ENCODE results near the gene APC2. TPM values are rescaled to one million over a fixed set of nuclear protein-coding genes. Genes with fewer than 3 reads are reported as not detected.
"Not testable (repeated sequence)": the region's sequence is repeated elsewhere in the genome, so short reads cannot be mapped to it uniquely, and the experiment has no call there.

The APC2 gene
- total RNA-seq, 1 experiment from 2014 or later, result 1.4 TPM

GRCh38 chr19:1514986-1515721, 65.2 kb downstream of the APC2 start:
- POLR2A ChIA-PET (ENCODE audit: unreplicated experiment), result no interaction called here
- no peak overlapping the region for H3K27ac ChIP-seq (ENCODE audit: low read length)
- no peaks in the 10 kb centered on the region for H4K20me1 ChIP-seq (ENCODE audit: low read length)
- no TSS peak for BruUV-seq (replicated peaks)
- ATAC-seq (no peak), DNase-seq (no peak)
- 0 out of 2 replicates have a peak, but pooled peaks cover 3% of the 10 kb centered on the region for H3K4me1 ChIP-seq (ENCODE audit: insufficient read depth, low read length)
- intact Hi-C loops (cut with micrococcal nuclease), result no loop called here
- H3K27me3 ChIP-seq (ENCODE audit: low read length), result no peaks in the 10 kb centered on the region
- CTCF ChIA-PET, result no interaction called here
- H3K4me2 ChIP-seq (ENCODE audit: low read length), result no peak overlapping the region
- no peak overlapping the region for H3K9ac ChIP-seq (ENCODE audit: low read length)
- H3K4me3 ChIP-seq (ENCODE audit: low read length), result no peak overlapping the region
- no peak overlapping the region for H2AFZ ChIP-seq (ENCODE audit: low read length)
- H3K79me2 ChIP-seq (ENCODE audit: low read length), result peaks cover 3% of the 10 kb centered on the region; the same call in 1 of the 2 replicates
- H3K36me3 ChIP-seq (ENCODE audit: low read depth, low read length), result no peaks in the 10 kb centered on the region
- H3F3A ChIP-seq (ENCODE audit: low read length, unreplicated experiment), result no peaks in the 10 kb centered on the region
- no peaks in the 10 kb centered on the region for H3K9me2 ChIP-seq (replicated peaks; ENCODE audit: low read length)
- H3K9me3 ChIP-seq (ENCODE audit: low read length), result no peaks in the 10 kb centered on the region
- TF ChIP-seq EZH2 (IDR thresholded peaks at IDR 0.05; ENCODE audit: low read length, unreplicated experiment) (no peak), EZH2phosphoT487 (IDR thresholded peaks at IDR 0.05; ENCODE audit: borderline replicate concordance, low read length) (no peak), CTCF (conservative IDR thresholded peaks at IDR 0.05; ENCODE audit: low read depth, low read length) (no peak)

GRCh38 chr19:1516395-1516753, 66.5 kb downstream of the APC2 start:
- Histone ChIP-seq H2AFZ (ENCODE audit: low read length) (no peak overlapping the region), H3K9me3 (ENCODE audit: low read length) (no peaks in the 10 kb centered on the region), H3K27ac (ENCODE audit: low read length) (no peak overlapping the region), H3F3A (ENCODE audit: low read length, unreplicated experiment) (no peaks in the 10 kb centered on the region), H3K4me1 (ENCODE audit: insufficient read depth, low read length) (0 out of 2 replicates have a peak, but pooled peaks cover 3% of the 10 kb centered on the region), H3K9ac (ENCODE audit: low read length) (no peak overlapping the region), H3K4me2 (ENCODE audit: low read length) (no peak overlapping the region), H3K27me3 (ENCODE audit: low read length) (no peaks in the 10 kb centered on the region), H4K20me1 (ENCODE audit: low read length) (no peaks in the 10 kb centered on the region), H3K36me3 (ENCODE audit: low read depth, low read length) (no peaks in the 10 kb centered on the region), H3K9me2 (replicated peaks; ENCODE audit: low read length) (no peaks in the 10 kb centered on the region), H3K4me3 (ENCODE audit: low read length) (no peak overlapping the region), H3K79me2 (ENCODE audit: low read length) (peaks cover 3% of the 10 kb centered on the region; the same call in 1 of the 2 replicates)
- no peak for TF ChIP-seq EZH2 (IDR thresholded peaks at IDR 0.05; ENCODE audit: low read length, unreplicated experiment)
- TF ChIP-seq EZH2phosphoT487 (IDR thresholded peaks at IDR 0.05; ENCODE audit: borderline replicate concordance, low read length), result no peak
- no peak for TF ChIP-seq CTCF (conservative IDR thresholded peaks at IDR 0.05; ENCODE audit: low read depth, low read length)
- no TSS peak for BruUV-seq (replicated peaks)
- ATAC-seq (no peak), DNase-seq (no peak)
- CTCF ChIA-PET, result interaction anchor here (0.6 kb wide), 1 partner anchor 58 kb away, joined by 3 read pairs; no protein-coding TSS in a partner anchor
- POLR2A ChIA-PET (ENCODE audit: unreplicated experiment), result no interaction called here
- intact Hi-C loops (cut with micrococcal nuclease), result no loop called here

GRCh38 chr19:1518471-1518870, 68.5 kb downstream of the APC2 start:
- CTCF ChIA-PET, result no interaction called here
- Histone ChIP-seq H4K20me1 (ENCODE audit: low read length) (no peaks in the 10 kb centered on the region), H3K4me2 (ENCODE audit: low read length) (no peak overlapping the region), H3K9me2 (replicated peaks; ENCODE audit: low read length) (no peaks in the 10 kb centered on the region), H3K27me3 (ENCODE audit: low read length) (no peaks in the 10 kb centered on the region), H3K36me3 (ENCODE audit: low read depth, low read length) (no peaks in the 10 kb centered on the region), H3K9ac (ENCODE audit: low read length) (no peak overlapping the region), H3K9me3 (ENCODE audit: low read length) (no peaks in the 10 kb centered on the region), H3K79me2 (ENCODE audit: low read length) (no peaks in the 10 kb centered on the region), H3K4me3 (ENCODE audit: low read length) (no peak overlapping the region), H2AFZ (ENCODE audit: low read length) (no peak overlapping the region), H3K4me1 (ENCODE audit: insufficient read depth, low read length) (no peaks in the 10 kb centered on the region), H3F3A (ENCODE audit: low read length, unreplicated experiment) (no peaks in the 10 kb centered on the region), H3K27ac (ENCODE audit: low read length) (no peak overlapping the region)
- DNase-seq, result no peak
- no peak for ATAC-seq
- BruUV-seq (replicated peaks), result no TSS peak
- TF ChIP-seq EZH2 (IDR thresholded peaks at IDR 0.05; ENCODE audit: low read length, unreplicated experiment), result no peak
- no peak for TF ChIP-seq CTCF (conservative IDR thresholded peaks at IDR 0.05; ENCODE audit: low read depth, low read length)
- TF ChIP-seq EZH2phosphoT487 (IDR thresholded peaks at IDR 0.05; ENCODE audit: borderline replicate concordance, low read length), result no peak
- POLR2A ChIA-PET (ENCODE audit: unreplicated experiment), result no interaction called here
- intact Hi-C loops (cut with micrococcal nuclease), result no loop called here

- CTCF ChIA-PET; BruUV-seq (replicated peaks); H3K27me3 ChIP-seq (ENCODE audit: low read length); H3K9ac ChIP-seq (ENCODE audit: low read length); DNase-seq; ATAC-seq; H3K4me2 ChIP-seq (ENCODE audit: low read length); H4K20me1 ChIP-seq (ENCODE audit: low read length); H3K27ac ChIP-seq (ENCODE audit: low read length); H3K4me1 ChIP-seq (ENCODE audit: insufficient read depth, low read length); intact Hi-C loops (cut with micrococcal nuclease); H3F3A ChIP-seq (ENCODE audit: low read length, unreplicated experiment); H3K36me3 ChIP-seq (ENCODE audit: low read depth, low read length); H3K9me2 ChIP-seq (replicated peaks; ENCODE audit: low read length); POLR2A ChIA-PET (ENCODE audit: unreplicated experiment); H3K79me2 ChIP-seq (ENCODE audit: low read length); H2AFZ ChIP-seq (ENCODE audit: low read length); H3K4me3 ChIP-seq (ENCODE audit: low read length); H3K9me3 ChIP-seq (ENCODE audit: low read length): not testable (repeated sequence)
Observed at GRCh38 chr19:1519802-1520201, 69.9 kb downstream of the APC2 start.

Measured in PC-3 (cell line).